HepG2 (cell line): ENCODE data around the gene TRIM9. TPM values are rescaled to one million over a fixed set of nuclear protein-coding genes. Genes with fewer than 3 reads are reported as not detected.

Source experiments
- ARHGAP35 ChIP-seq: sonication (generic); formaldehyde crosslinking; IDR thresholded peaks from 2 replicates; pipeline ENCODE4 v1.9.0; 2022; ENCODE audit warnings: mild to moderate bottlenecking, inconsistent platforms, moderate library complexity, missing genetic modification reagents, borderline replicate concordance
- CC2D1A ChIP-seq: sonication (generic); formaldehyde crosslinking; IDR thresholded peaks from 2 replicates; pipeline ENCODE4 v1.8.1; 2023; ENCODE audit warnings: mild to moderate bottlenecking, missing genetic modification reagents
- HES4 ChIP-seq: sonication (generic); formaldehyde crosslinking; IDR thresholded peaks from 2 replicates; pipeline ENCODE4 v1.9.0; 2021; ENCODE audit warnings: mild to moderate bottlenecking, missing genetic modification reagents, borderline replicate concordance
- MTF2 ChIP-seq: sonication (generic); formaldehyde crosslinking; IDR thresholded peaks from 2 replicates; pipeline ENCODE4 v1.5.0; 2020; ENCODE audit warnings: missing genetic modification reagents, borderline replicate concordance
- RBFOX2 ChIP-seq: fragments of 200-400 bp; formaldehyde crosslinking; IDR thresholded peaks from 2 replicates; pipeline ENCODE4 v1.6.1; 2017; ENCODE audit warnings: low read depth, mild to moderate bottlenecking, low read length
- ZBTB7A ChIP-seq: sonication (generic); formaldehyde crosslinking; IDR thresholded peaks from 2 replicates; pipeline ENCODE4 v1.8.0; 2022; ENCODE audit warnings: mild to moderate bottlenecking, missing genetic modification reagents
- ZFAT ChIP-seq: sonication (generic); formaldehyde crosslinking; conservative IDR thresholded peaks from 2 replicates; pipeline ENCODE4 v1.8.1; 2023; ENCODE audit warnings: missing genetic modification reagents, inconsistent platforms
- ZNF441 ChIP-seq: sonication (generic); formaldehyde crosslinking; IDR thresholded peaks from 2 replicates; pipeline ENCODE4 v1.7.0; 2021; ENCODE audit warnings: missing genetic modification reagents, borderline replicate concordance
- ZNF7 ChIP-seq: IDR thresholded peaks from 2 replicates; pipeline ENCODE4 v1.6.1; 2016; ENCODE audit warnings: missing biosample characterization, missing genetic modification reagents
- polyA plus RNA-seq, 8 experiments: library from polyadenylated mRNA; depleted of rRNA in 3 of 8; stranded (reverse) in 7 of 8; unstranded in 1 of 8; fragments of >200 nt; fragmentation: Illumina TruSeq in 4 of 8; extraction: Trizol in 4 of 8; gene quantifications; 2 replicates each; pipeline versions ENCODE4 v1.2.1 to v1.2.3, GENCODE V29; 2011 to 2016; ENCODE audit warnings: low read depth in 4 of 8, missing spikeins in 1 of 8, mixed read lengths in 1 of 8; ENCODE audit not compliant: insufficient read depth in 1 of 8
- total RNA-seq, 5 experiments: library from RNA; depleted of rRNA; stranded (reverse); fragments of >200 nt; fragmentation: Illumina TruSeq; extraction: Trizol; gene quantifications; 2 replicates each; pipeline ENCODE4 v1.2.3, GENCODE V29; 2016; ENCODE audit warnings: low read depth in 1 of 5
- TF ChIP-seq, protein P1 (sequence below): sonication (generic); formaldehyde crosslinking; IDR thresholded peaks from 2 replicates; pipeline ENCODE4 v1.8.0; 2022; ENCODE audit warnings: missing genetic modification reagents, mild to moderate bottlenecking, inconsistent platforms, borderline replicate concordance
- TF ChIP-seq, protein P2 (sequence below): sonication (generic); formaldehyde crosslinking; IDR thresholded peaks from 2 replicates; pipeline ENCODE4 v1.8.0; 2022; ENCODE audit warnings: missing genetic modification reagents, mild to moderate bottlenecking, borderline replicate concordance
- TF ChIP-seq, protein P3 (sequence below): IDR thresholded peaks from 2 replicates; pipeline ENCODE4 v1.6.1; 2016; ENCODE audit warnings: low read depth, missing genetic modification reagents, missing compliant biosample characterization
- TF ChIP-seq, protein P4 (sequence below): sonication (generic); formaldehyde crosslinking; IDR thresholded peaks from 2 replicates; pipeline ENCODE4 v1.8.1; 2023; ENCODE audit warnings: mild to moderate bottlenecking, inconsistent platforms, moderate library complexity, missing genetic modification reagents, borderline replicate concordance
- TF ChIP-seq, protein P5 (sequence below): sonication (generic); formaldehyde crosslinking; IDR thresholded peaks from 2 replicates; pipeline ENCODE4 v1.8.1; 2022; ENCODE audit warnings: low read depth, mild to moderate bottlenecking, missing genetic modification reagents

Gene TRIM9
- total and polyA plus RNA-seq, 2 of the 13 experiments (the other 11 are each of a cell fraction or from before 2014, with no cell fraction given) = 0.04 to 0.07 TPM

DNA sequence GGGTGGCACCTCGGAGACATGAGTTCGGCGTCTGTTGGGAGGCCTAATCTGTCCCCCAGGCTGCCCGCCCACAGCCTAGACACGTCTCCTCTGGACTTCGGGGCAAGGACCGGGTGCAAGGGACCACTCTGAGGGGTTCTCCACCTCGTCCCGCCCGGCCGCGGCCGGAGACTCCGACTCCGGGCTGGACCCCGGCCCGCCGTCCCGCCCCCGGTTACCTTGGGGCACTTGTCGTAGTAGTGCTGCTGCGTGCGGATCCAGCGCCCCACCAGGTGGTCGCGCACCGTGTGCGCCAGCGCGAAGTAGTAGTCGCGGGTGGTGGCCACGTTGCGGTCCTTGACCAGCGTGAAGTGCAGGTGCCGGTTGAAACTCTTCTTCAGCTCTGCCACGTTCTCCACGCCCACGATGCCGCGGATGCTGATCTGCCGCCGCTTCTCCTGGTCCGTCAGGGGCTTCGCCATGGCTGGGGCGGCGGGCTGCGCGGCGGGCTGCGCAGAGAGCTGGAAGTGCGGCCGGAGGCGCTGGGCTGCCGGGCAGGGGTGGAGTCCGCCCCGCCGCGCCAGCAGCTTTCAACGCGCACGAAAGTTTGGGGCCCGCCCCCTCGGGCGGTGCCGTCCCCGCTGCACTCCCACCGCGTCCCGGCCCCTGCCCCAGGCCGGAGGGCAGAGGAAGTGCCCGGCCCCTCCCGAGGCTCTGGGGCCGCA is 150.8 kb downstream of the TRIM9 start, which contains the start of gene PYGL (continued):
- TF ChIP-seq, protein P1, sequence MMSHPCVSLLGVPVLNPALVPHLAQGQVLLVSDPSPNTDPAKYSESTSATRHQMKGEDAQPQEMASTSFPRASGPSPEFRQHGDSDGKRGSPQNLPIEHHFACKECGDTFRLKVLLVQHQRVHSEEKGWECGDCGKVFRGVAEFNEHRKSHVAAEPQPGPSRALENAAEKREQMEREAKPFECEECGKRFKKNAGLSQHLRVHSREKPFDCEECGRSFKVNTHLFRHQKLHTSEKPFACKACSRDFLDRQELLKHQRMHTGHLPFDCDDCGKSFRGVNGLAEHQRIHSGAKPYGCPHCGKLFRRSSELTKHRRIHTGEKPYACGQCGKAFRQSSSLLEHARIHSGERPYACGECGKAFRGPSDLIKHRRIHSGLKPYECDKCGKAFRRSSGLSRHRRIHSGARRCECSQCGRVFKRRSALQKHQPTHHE (CRISPR knock-in tag) = peak; percentile 90; the same call in 1 of the 2 replicates
- TF ChIP-seq, protein P2, sequence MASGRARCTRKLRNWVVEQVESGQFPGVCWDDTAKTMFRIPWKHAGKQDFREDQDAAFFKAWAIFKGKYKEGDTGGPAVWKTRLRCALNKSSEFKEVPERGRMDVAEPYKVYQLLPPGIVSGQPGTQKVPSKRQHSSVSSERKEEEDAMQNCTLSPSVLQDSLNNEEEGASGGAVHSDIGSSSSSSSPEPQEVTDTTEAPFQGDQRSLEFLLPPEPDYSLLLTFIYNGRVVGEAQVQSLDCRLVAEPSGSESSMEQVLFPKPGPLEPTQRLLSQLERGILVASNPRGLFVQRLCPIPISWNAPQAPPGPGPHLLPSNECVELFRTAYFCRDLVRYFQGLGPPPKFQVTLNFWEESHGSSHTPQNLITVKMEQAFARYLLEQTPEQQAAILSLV (CRISPR knock-in tag) = peak; percentile 74; the same call in 1 of the 2 replicates
- peak; percentile 98 for TF ChIP-seq RBFOX2
- 0 out of 2 replicates have a peak, but pooled peaks have one; percentile 63 for TF ChIP-seq CC2D1A (CRISPR knock-in tag)
- TF ChIP-seq ZNF441 (CRISPR knock-in tag) = peak; percentile 35; the same call in 1 of the 2 replicates
- TF ChIP-seq ZNF7 = 0 out of 2 replicates have a peak, but pooled peaks have one; percentile 13
- TF ChIP-seq, protein P3, sequence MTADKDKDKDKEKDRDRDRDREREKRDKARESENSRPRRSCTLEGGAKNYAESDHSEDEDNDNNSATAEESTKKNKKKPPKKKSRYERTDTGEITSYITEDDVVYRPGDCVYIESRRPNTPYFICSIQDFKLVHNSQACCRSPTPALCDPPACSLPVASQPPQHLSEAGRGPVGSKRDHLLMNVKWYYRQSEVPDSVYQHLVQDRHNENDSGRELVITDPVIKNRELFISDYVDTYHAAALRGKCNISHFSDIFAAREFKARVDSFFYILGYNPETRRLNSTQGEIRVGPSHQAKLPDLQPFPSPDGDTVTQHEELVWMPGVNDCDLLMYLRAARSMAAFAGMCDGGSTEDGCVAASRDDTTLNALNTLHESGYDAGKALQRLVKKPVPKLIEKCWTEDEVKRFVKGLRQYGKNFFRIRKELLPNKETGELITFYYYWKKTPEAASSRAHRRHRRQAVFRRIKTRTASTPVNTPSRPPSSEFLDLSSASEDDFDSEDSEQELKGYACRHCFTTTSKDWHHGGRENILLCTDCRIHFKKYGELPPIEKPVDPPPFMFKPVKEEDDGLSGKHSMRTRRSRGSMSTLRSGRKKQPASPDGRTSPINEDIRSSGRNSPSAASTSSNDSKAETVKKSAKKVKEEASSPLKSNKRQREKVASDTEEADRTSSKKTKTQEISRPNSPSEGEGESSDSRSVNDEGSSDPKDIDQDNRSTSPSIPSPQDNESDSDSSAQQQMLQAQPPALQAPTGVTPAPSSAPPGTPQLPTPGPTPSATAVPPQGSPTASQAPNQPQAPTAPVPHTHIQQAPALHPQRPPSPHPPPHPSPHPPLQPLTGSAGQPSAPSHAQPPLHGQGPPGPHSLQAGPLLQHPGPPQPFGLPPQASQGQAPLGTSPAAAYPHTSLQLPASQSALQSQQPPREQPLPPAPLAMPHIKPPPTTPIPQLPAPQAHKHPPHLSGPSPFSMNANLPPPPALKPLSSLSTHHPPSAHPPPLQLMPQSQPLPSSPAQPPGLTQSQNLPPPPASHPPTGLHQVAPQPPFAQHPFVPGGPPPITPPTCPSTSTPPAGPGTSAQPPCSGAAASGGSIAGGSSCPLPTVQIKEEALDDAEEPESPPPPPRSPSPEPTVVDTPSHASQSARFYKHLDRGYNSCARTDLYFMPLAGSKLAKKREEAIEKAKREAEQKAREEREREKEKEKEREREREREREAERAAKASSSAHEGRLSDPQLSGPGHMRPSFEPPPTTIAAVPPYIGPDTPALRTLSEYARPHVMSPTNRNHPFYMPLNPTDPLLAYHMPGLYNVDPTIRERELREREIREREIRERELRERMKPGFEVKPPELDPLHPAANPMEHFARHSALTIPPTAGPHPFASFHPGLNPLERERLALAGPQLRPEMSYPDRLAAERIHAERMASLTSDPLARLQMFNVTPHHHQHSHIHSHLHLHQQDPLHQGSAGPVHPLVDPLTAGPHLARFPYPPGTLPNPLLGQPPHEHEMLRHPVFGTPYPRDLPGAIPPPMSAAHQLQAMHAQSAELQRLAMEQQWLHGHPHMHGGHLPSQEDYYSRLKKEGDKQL (CRISPR knock-in tag) = no peak
- TF ChIP-seq HES4 = no peak
- 0 out of 2 replicates have a peak, but pooled peaks have one; percentile 77 for TF ChIP-seq ARHGAP35 (CRISPR knock-in tag)
- TF ChIP-seq, protein P4, sequence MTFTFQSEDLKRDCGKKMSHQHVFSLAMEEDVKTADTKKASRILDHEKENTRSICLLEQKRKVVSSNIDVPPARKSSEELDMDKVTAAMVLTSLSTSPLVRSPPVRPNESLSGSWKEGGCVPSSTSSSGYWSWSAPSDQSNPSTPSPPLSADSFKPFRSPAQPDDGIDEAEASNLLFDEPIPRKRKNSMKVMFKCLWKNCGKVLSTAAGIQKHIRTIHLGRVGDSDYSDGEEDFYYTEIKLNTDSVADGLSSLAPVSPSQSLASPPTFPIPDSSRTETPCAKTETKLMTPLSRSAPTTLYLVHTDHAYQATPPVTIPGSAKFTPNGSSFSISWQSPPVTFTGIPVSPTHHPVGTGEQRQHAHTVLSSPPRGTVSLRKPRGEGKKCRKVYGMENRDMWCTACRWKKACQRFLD (CRISPR knock-in tag) = peak; percentile 79; the same call in 1 of the 2 replicates
- peak; percentile 80 for TF ChIP-seq MTF2 (CRISPR knock-in tag)
- 0 out of 2 replicates have a peak, but pooled peaks have one; percentile 56 for TF ChIP-seq ZFAT
- TF ChIP-seq, protein P5, sequence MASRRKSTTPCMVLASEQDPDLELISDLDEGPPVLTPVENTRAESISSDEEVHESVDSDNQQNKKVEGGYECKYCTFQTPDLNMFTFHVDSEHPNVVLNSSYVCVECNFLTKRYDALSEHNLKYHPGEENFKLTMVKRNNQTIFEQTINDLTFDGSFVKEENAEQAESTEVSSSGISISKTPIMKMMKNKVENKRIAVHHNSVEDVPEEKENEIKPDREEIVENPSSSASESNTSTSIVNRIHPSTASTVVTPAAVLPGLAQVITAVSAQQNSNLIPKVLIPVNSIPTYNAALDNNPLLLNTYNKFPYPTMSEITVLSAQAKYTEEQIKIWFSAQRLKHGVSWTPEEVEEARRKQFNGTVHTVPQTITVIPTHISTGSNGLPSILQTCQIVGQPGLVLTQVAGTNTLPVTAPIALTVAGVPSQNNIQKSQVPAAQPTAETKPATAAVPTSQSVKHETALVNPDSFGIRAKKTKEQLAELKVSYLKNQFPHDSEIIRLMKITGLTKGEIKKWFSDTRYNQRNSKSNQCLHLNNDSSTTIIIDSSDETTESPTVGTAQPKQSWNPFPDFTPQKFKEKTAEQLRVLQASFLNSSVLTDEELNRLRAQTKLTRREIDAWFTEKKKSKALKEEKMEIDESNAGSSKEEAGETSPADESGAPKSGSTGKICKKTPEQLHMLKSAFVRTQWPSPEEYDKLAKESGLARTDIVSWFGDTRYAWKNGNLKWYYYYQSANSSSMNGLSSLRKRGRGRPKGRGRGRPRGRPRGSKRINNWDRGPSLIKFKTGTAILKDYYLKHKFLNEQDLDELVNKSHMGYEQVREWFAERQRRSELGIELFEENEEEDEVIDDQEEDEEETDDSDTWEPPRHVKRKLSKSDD (CRISPR knock-in tag) = 0 out of 2 replicates have a peak, but pooled peaks have one; percentile 66
- peak; percentile 95; the same call in 1 of the 2 replicates for TF ChIP-seq ZBTB7A (CRISPR knock-in tag)
